WTC11 (cell line): ENCODE data around the gene MOSMO.

Experiments
- TCF7 ChIP-seq: sonication (generic); formaldehyde crosslinking; IDR thresholded peaks from 2 replicates; pipeline ENCODE4 v1.8.0; 2022; ENCODE audit warnings: mild to moderate bottlenecking, low read depth, missing genetic modification reagents, moderate library complexity
- TF ChIP-seq, protein P1 (sequence below): fragments of 200-600 bp; IDR thresholded peaks from 2 replicates; pipeline ENCODE4 v1.8.0; 2022; ENCODE audit warnings: antibody characterized with exemption
- TF ChIP-seq, protein P2 (sequence below): sonication (generic); formaldehyde crosslinking; IDR thresholded peaks from 2 replicates; pipeline ENCODE4 v1.8.0; 2022; ENCODE audit warnings: mild to moderate bottlenecking, missing genetic modification reagents

GRCh38 chr16:21987498-21987897 is 20.4 kb upstream of the MOSMO start:
- TF ChIP-seq, protein P1, sequence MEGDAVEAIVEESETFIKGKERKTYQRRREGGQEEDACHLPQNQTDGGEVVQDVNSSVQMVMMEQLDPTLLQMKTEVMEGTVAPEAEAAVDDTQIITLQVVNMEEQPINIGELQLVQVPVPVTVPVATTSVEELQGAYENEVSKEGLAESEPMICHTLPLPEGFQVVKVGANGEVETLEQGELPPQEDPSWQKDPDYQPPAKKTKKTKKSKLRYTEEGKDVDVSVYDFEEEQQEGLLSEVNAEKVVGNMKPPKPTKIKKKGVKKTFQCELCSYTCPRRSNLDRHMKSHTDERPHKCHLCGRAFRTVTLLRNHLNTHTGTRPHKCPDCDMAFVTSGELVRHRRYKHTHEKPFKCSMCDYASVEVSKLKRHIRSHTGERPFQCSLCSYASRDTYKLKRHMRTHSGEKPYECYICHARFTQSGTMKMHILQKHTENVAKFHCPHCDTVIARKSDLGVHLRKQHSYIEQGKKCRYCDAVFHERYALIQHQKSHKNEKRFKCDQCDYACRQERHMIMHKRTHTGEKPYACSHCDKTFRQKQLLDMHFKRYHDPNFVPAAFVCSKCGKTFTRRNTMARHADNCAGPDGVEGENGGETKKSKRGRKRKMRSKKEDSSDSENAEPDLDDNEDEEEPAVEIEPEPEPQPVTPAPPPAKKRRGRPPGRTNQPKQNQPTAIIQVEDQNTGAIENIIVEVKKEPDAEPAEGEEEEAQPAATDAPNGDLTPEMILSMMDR, result no peak
- TF ChIP-seq, protein P2, sequence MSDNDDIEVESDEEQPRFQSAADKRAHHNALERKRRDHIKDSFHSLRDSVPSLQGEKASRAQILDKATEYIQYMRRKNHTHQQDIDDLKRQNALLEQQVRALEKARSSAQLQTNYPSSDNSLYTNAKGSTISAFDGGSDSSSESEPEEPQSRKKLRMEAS (CRISPR knock-in tag), result no peak
- TF ChIP-seq TCF7 (CRISPR knock-in tag), result no peak
